A549 (cell line): ENCODE measurements around the gene PCNX2. TPM values are rescaled to one million over a fixed set of nuclear protein-coding genes. Genes with fewer than 3 reads are reported as not detected.

ENCODE experiments used
- ATAC-seq, 2 experiments: fragments of 200-7000 bp in 1 of 2; fragments of >200 bp in 1 of 2; cut with Nextera tagmentation in 1 of 2; cut with Tn5 transposase in 1 of 2; 3 replicates each; pipeline versions ENCODE4 v1.8.0 to v1.9.1; 2018 to 2020; ENCODE audit warnings: mild to moderate bottlenecking in 1 of 2, moderate library complexity in 1 of 2
- CTCF ChIA-PET: fragments of 300-600 bp; sonication (Branson Sonifier 250); formaldehyde crosslinking; extraction: SDS; loops from one replicate; lab custom pipeline; 2021; ENCODE audit warnings: antibody characterized with exemption, inconsistent platforms; lab: Yijun Ruan, JAX
- POLR2A ChIA-PET: fragments of 350-600 bp; formaldehyde crosslinking; extraction: SDS; loops from one replicate; lab custom pipeline; 2021; ENCODE audit warnings: antibody characterized with exemption, inconsistent platforms; lab: Yijun Ruan, JAX
- DNase-seq, 2 experiments: peaks; one replicate each; pipeline versions ENCODE4 v3.0.0 to v3.0.0-alpha.2; 2011 to 2016; ENCODE audit warnings: low read depth in 1 of 2, low spot score in 1 of 2
- FAIRE-seq: peaks from 2 replicates; lab custom pipeline; 2011; peaks lifted over from hg19 to GRCh38; lab: Jason Lieb, UNC
- H3K27ac ChIP-seq, 2 experiments: fragments of >200 bp; sonication (Bioruptor Twin); formaldehyde crosslinking; 3 replicates each; pipeline ENCODE4 v1.5.1; 2016 to 2017
- H3K4me1 ChIP-seq: fragments of >200 bp; sonication (Bioruptor Twin); formaldehyde crosslinking; 3 replicates; pipeline ENCODE4 v1.6.1; 2016
- H3K4me2 ChIP-seq: fragments of >200 bp; sonication (Bioruptor Twin); formaldehyde crosslinking; 3 replicates; pipeline ENCODE4 v1.6.1; 2016
- H3K4me3 ChIP-seq: fragments of >200 bp; sonication (Bioruptor Twin); formaldehyde crosslinking; 3 replicates; pipeline ENCODE4 v1.5.1; 2016
- H3K9me3 ChIP-seq: fragments of >200 bp; sonication (Bioruptor Twin); formaldehyde crosslinking; 3 replicates; pipeline ENCODE4 v1.6.1; 2016
- ATOH8 ChIP-seq: fragments of 250-450 bp; sonication (Bioruptor Pico); IDR thresholded peaks from 2 replicates; pipeline ENCODE4 v1.5.0; 2020; ENCODE audit warnings: low read depth, mild to moderate bottlenecking, moderate library complexity
- BCL3 ChIP-seq: fragments of >200 bp; sonication (Bioruptor Twin); formaldehyde crosslinking; IDR thresholded peaks from 3 replicates; pipeline ENCODE4 v1.6.1; 2016
- ELK1 ChIP-seq: fragments of 150-350 bp; IDR thresholded peaks from 2 replicates; pipeline ENCODE4 v1.6.1; 2014; ENCODE audit warnings: low read depth, mild to moderate bottlenecking, low read length
- ESRRA ChIP-seq: fragments of 150-350 bp; IDR thresholded peaks from 2 replicates; pipeline ENCODE4 v1.6.1; 2014; ENCODE audit warnings: mild to moderate bottlenecking, low read length, borderline replicate concordance
- FOSB ChIP-seq: fragments of 250-450 bp; sonication (Bioruptor Pico); IDR thresholded peaks from 2 replicates; pipeline ENCODE4 v1.5.0; 2020; ENCODE audit warnings: mild to moderate bottlenecking, moderate library complexity
- FOXS1 ChIP-seq: fragments of 250-450 bp; sonication (Bioruptor Pico); IDR thresholded peaks from 2 replicates; pipeline ENCODE4 v1.5.0; 2020; ENCODE audit warnings: mild to moderate bottlenecking, moderate library complexity
- HDAC2 ChIP-seq: fragments of 200-600 bp; sonication (generic); IDR thresholded peaks from 2 replicates; pipeline ENCODE4 v1.6.1; 2016
- HEYL ChIP-seq: fragments of 250-450 bp; sonication (Bioruptor Pico); IDR thresholded peaks from 2 replicates; pipeline ENCODE4 v1.8.0; 2021; ENCODE audit warnings: mild to moderate bottlenecking, moderate library complexity
- HOXB5 ChIP-seq: fragments of 250-450 bp; sonication (Bioruptor Pico); IDR thresholded peaks from 2 replicates; pipeline ENCODE4 v1.5.0; 2020; ENCODE audit warnings: mild to moderate bottlenecking, moderate library complexity
- JUN ChIP-seq, 2 experiments: fragments of >200 bp; sonication (Bioruptor Twin); formaldehyde crosslinking; IDR thresholded peaks; 2 replicates in 1 of 2; 3 replicates in 1 of 2; pipeline ENCODE4 v1.6.1; 2016 to 2017
- JUNB ChIP-seq: fragments of >200 bp; sonication (Bioruptor Twin); formaldehyde crosslinking; IDR thresholded peaks from 2 replicates; pipeline ENCODE4 v1.6.1; 2016
- KDM1A ChIP-seq: fragments of 200-600 bp; sonication (generic); IDR thresholded peaks from 2 replicates; pipeline ENCODE4 v1.6.1; 2016; ENCODE audit warnings: low read depth, mild to moderate bottlenecking
- MAFK ChIP-seq: fragments of 450-650 bp; IDR thresholded peaks from 2 replicates; pipeline ENCODE4 v1.6.1; 2014; ENCODE audit not compliant: partially characterized antibody
- MAX ChIP-seq: IDR thresholded peaks from 2 replicates; pipeline ENCODE4 v1.6.1; 2012
- NFE2L2 ChIP-seq: fragments of 150-350 bp; conservative IDR thresholded peaks from 2 replicates; pipeline ENCODE4 v1.6.1; 2014; ENCODE audit warnings: low read length
- NR3C1 ChIP-seq: fragments of >200 bp; sonication (Bioruptor Twin); formaldehyde crosslinking; IDR thresholded peaks from 3 replicates; pipeline ENCODE4 v1.6.1; 2017
- PHF8 ChIP-seq: fragments of 200-600 bp; sonication (generic); IDR thresholded peaks from 2 replicates; pipeline ENCODE4 v1.6.1; 2016; ENCODE audit warnings: low read depth, mild to moderate bottlenecking, antibody characterized with exemption, moderate library complexity, borderline replicate concordance
- POLR2AphosphoS2 ChIP-seq: conservative IDR thresholded peaks from 2 replicates; pipeline ENCODE4 v1.6.1; 2012; ENCODE audit warnings: low read length, improper control_type of control experiment, inconsistent platforms
- RAD21 ChIP-seq, 2 experiments: fragments of >200 bp in 1 of 2; sonication (Bioruptor Twin) in 1 of 2; formaldehyde crosslinking in 1 of 2; IDR thresholded peaks in 1 of 2; conservative IDR thresholded peaks in 1 of 2; 2 replicates in 1 of 2; 3 replicates in 1 of 2; pipeline ENCODE4 v1.6.1; 2012 to 2018; ENCODE audit warnings: inconsistent platforms in 1 of 2
- REST ChIP-seq: fragments of 200-600 bp; sonication (generic); IDR thresholded peaks from 2 replicates; pipeline ENCODE4 v1.6.1; 2016; ENCODE audit warnings: antibody characterized with exemption, mild to moderate bottlenecking, moderate library complexity
- RFX5 ChIP-seq: fragments of 450-650 bp; IDR thresholded peaks from 2 replicates; pipeline ENCODE4 v1.7.1; 2014; ENCODE audit warnings: antibody characterized with exemption, mild to moderate bottlenecking, moderate library complexity
- SMC3 ChIP-seq: fragments of >200 bp; sonication (Bioruptor Twin); formaldehyde crosslinking; IDR thresholded peaks from 3 replicates; pipeline ENCODE4 v1.6.1; 2018; ENCODE audit warnings: inconsistent platforms
- SREBF2 ChIP-seq: fragments of 450-650 bp; IDR thresholded peaks from 2 replicates; pipeline ENCODE4 v1.6.1; 2014; ENCODE audit warnings: mild to moderate bottlenecking, moderate library complexity
- TFCP2L1 ChIP-seq: fragments of 250-450 bp; sonication (Bioruptor Pico); IDR thresholded peaks from 2 replicates; pipeline ENCODE4 v1.5.0; 2021; ENCODE audit warnings: mild to moderate bottlenecking
- USF2 ChIP-seq: fragments of 450-650 bp; IDR thresholded peaks from 2 replicates; pipeline ENCODE4 v1.6.1; 2014; ENCODE audit warnings: antibody characterized with exemption
- ZNF302 ChIP-seq: fragments of 250-450 bp; sonication (Bioruptor Pico); IDR thresholded peaks from 2 replicates; pipeline ENCODE4 v1.9.0; 2021; ENCODE audit warnings: inconsistent platforms, mild to moderate bottlenecking, moderate library complexity
- WGBS: methylation state at CpG from one replicate; pipeline ENCODE4 v1.1.6; 2017; ENCODE audit errors: missing lambda C conversion rate; 5-methylcytosine and 5-hydroxymethylcytosine counted together
- polyA plus RNA-seq, 4 experiments: library from polyadenylated mRNA; depleted of rRNA in 3 of 4; stranded (reverse); fragments of >200 nt; fragmentation: RNase III in 1 of 4; extraction: RNeasy Plus Mini Kit Qiagen cat#74134 plus additional on column Dnase treatment in 1 of 4; gene quantifications; 2 replicates in 3 of 4; 3 replicates in 1 of 4; pipeline ENCODE4 v1.2.3, GENCODE V29; 2011 to 2017

Gene PCNX2
- polyA plus RNA-seq, 2 of the 4 experiments (the other 2 are of a cell fraction) = 8.8 to 27.2 TPM

- DNase-seq = no peak
- no peak for ATAC-seq
- no peaks in the 10 kb centered on the region for H3K4me1 ChIP-seq
- H3K4me3 ChIP-seq = no peak overlapping the region
- POLR2A ChIA-PET = no interaction called here
- TF ChIP-seq NFE2L2 = no peak
- TF ChIP-seq NR3C1 = no peak
- TF ChIP-seq KDM1A = no peak
- no peak for TF ChIP-seq MAFK
- TF ChIP-seq SMC3 = no peak
- WGBS = 74% methylated on average over 3 of the region's 3 CpGs
- no peaks in the 10 kb centered on the region for H3K9me3 ChIP-seq
- H3K4me2 ChIP-seq = no peak overlapping the region
- no peak for FAIRE-seq
- no peak overlapping the region for H3K27ac ChIP-seq
- CTCF ChIA-PET = interaction anchor here (1.0 to 1.7 kb wide), 3 partner anchors 9 to 15 kb away, joined by 3 to 4 read pairs (median 3); no protein-coding TSS in a partner anchor
These were observed 285.4 kb downstream of the PCNX2 start for GRCh38 chr1:233010146-233010545.

- Histone ChIP-seq H3K9me3 (no peaks in the 10 kb centered on the region), H3K4me1 (no peaks in the 10 kb centered on the region), H3K27ac (no peak overlapping the region), H3K4me3 (no peak overlapping the region), H3K4me2 (no peak overlapping the region)
- no peak for ATAC-seq
- 97% methylated on average over 3 of the region's 3 CpGs for WGBS
- no peak for FAIRE-seq
- ChIA-PET POLR2A (no interaction called here), CTCF (interaction anchor here (0.9 to 1.2 kb wide), 2 partner anchors 9 to 13 kb away, joined by 3 read pairs; no protein-coding TSS in a partner anchor)
- TF ChIP-seq FOSB (CRISPR knock-in tag) (no peak), USF2 (no peak), PHF8 (no peak), REST (no peak), TFCP2L1 (CRISPR knock-in tag) (no peak), ESRRA (no peak), RFX5 (no peak), HEYL (CRISPR knock-in tag) (no peak), HOXB5 (no peak), POLR2AphosphoS2 (no peak), JUNB (no peak), JUN (IDR thresholded peaks at IDR 0.05) (no peak), ZNF302 (CRISPR knock-in tag) (no peak), SREBF2 (no peak), RAD21 (conservative IDR thresholded peaks at IDR 0.05 in 1 of 2, IDR thresholded peaks at IDR 0.05 in 1 of 2) (no peak)
- no peak for DNase-seq
These were observed 289.0 kb downstream of the PCNX2 start for GRCh38 chr1:233006541-233006973.

GRCh38 chr1:233006108-233006507 lies 289.4 kb downstream of the PCNX2 start:
- H3K27ac ChIP-seq = no peak overlapping the region
- DNase-seq (no peak), ATAC-seq (no peak), FAIRE-seq (no peak)
- H3K4me1 ChIP-seq = no peaks in the 10 kb centered on the region
- CTCF ChIA-PET = interaction anchor here (0.9 to 1.2 kb wide), 2 partner anchors 9 to 13 kb away, joined by 3 read pairs; no protein-coding TSS in a partner anchor
- H3K9me3 ChIP-seq = no peaks in the 10 kb centered on the region
- 86% methylated on average over 6 of the region's 6 CpGs for WGBS
- H3K4me3 ChIP-seq = no peak overlapping the region
- TF ChIP-seq MAX (no peak), ATOH8 (CRISPR knock-in tag) (no peak), ZNF302 (CRISPR knock-in tag) (no peak), SMC3 (no peak), POLR2AphosphoS2 (no peak), HDAC2 (no peak), HOXB5 (no peak), ELK1 (no peak), BCL3 (no peak), USF2 (no peak), MAFK (no peak), FOXS1 (CRISPR knock-in tag) (no peak)
- H3K4me2 ChIP-seq = no peak overlapping the region
- POLR2A ChIA-PET = no interaction called here
